HEK293 (cell line): ENCODE results near the gene GZF1.

Experiments used
- AEBP2 ChIP-seq: fragments of 450-650 bp; formaldehyde crosslinking; IDR thresholded peaks from 2 replicates; pipeline ENCODE4 v1.5.1; 2016; ENCODE audit warnings: missing biosample characterization, missing genetic modification characterization, borderline replicate concordance
- GLI2 ChIP-seq: fragments of 450-650 bp; formaldehyde crosslinking; IDR thresholded peaks from 2 replicates; pipeline ENCODE4; 2017; ENCODE audit warnings: missing biosample characterization, missing genetic modification characterization, low read depth, borderline replicate concordance
- HIC1 ChIP-seq: fragments of 450-650 bp; formaldehyde crosslinking; IDR thresholded peaks from 2 replicates; pipeline ENCODE4 v1.5.1; 2016; ENCODE audit warnings: missing biosample characterization, missing genetic modification characterization
- HOXA7 ChIP-seq: sonication (generic); formaldehyde crosslinking; IDR thresholded peaks from 2 replicates; pipeline ENCODE4 v1.8.1; 2022; ENCODE audit warnings: missing genetic modification reagents, borderline replicate concordance
- INSM2 ChIP-seq: fragments of 450-650 bp; formaldehyde crosslinking; IDR thresholded peaks from 2 replicates; pipeline ENCODE4 v1.5.1; 2016; ENCODE audit warnings: missing biosample characterization, missing genetic modification characterization
- KLF8 ChIP-seq: fragments of 450-650 bp; formaldehyde crosslinking; IDR thresholded peaks from 2 replicates; pipeline ENCODE4 v1.5.1; 2016; ENCODE audit warnings: missing biosample characterization, missing genetic modification characterization
- SCRT2 ChIP-seq: fragments of 450-650 bp; formaldehyde crosslinking; IDR thresholded peaks from 2 replicates; pipeline ENCODE4 v1.5.1; 2016; ENCODE audit warnings: missing biosample characterization, missing genetic modification characterization
- ZBTB6 ChIP-seq: fragments of 450-650 bp; formaldehyde crosslinking; IDR thresholded peaks from 2 replicates; pipeline ENCODE4 v1.5.1; 2017; ENCODE audit warnings: missing biosample characterization, missing genetic modification characterization
- ZNF121 ChIP-seq: fragments of 450-650 bp; formaldehyde crosslinking; IDR thresholded peaks from 2 replicates; pipeline ENCODE4 v1.5.1; 2016; ENCODE audit warnings: missing biosample characterization, missing genetic modification characterization
- ZNF138 ChIP-seq: fragments of 450-650 bp; formaldehyde crosslinking; IDR thresholded peaks from 2 replicates; pipeline ENCODE4 v1.5.1; 2016; ENCODE audit warnings: missing biosample characterization, missing genetic modification characterization, borderline replicate concordance
- ZNF335 ChIP-seq: fragments of 450-650 bp; formaldehyde crosslinking; conservative IDR thresholded peaks from 2 replicates; pipeline ENCODE4 v1.5.1; 2016; ENCODE audit warnings: missing biosample characterization, missing genetic modification characterization
- ZNF350 ChIP-seq: fragments of 450-650 bp; formaldehyde crosslinking; IDR thresholded peaks from 2 replicates; pipeline ENCODE4 v1.5.0; 2017; ENCODE audit warnings: missing biosample characterization, mild to moderate bottlenecking, missing genetic modification characterization
- ZNF423 ChIP-seq: fragments of 450-650 bp; formaldehyde crosslinking; IDR thresholded peaks from 2 replicates; pipeline ENCODE4 v1.5.1; 2016; ENCODE audit warnings: missing biosample characterization, missing genetic modification characterization
- ZNF473 ChIP-seq: fragments of 450-650 bp; formaldehyde crosslinking; IDR thresholded peaks from 2 replicates; pipeline ENCODE4 v1.5.1; 2017; ENCODE audit warnings: missing biosample characterization, missing genetic modification characterization
- ZNF600 ChIP-seq: fragments of 450-650 bp; formaldehyde crosslinking; IDR thresholded peaks from 2 replicates; pipeline ENCODE4 v1.5.1; 2016; ENCODE audit warnings: missing biosample characterization, missing genetic modification characterization
- ZNF664 ChIP-seq: fragments of 450-650 bp; formaldehyde crosslinking; IDR thresholded peaks from 2 replicates; pipeline ENCODE4 v1.5.1; 2016; ENCODE audit warnings: missing biosample characterization, missing genetic modification characterization
- ZNF677 ChIP-seq: fragments of 450-650 bp; IDR thresholded peaks from 2 replicates; pipeline ENCODE4 v1.5.0; 2018; ENCODE audit warnings: missing biosample characterization, mild to moderate bottlenecking, missing genetic modification characterization, moderate library complexity
- ZNF692 ChIP-seq: fragments of 450-650 bp; formaldehyde crosslinking; IDR thresholded peaks from 2 replicates; pipeline ENCODE4 v1.5.1; 2016; ENCODE audit warnings: missing biosample characterization, missing genetic modification characterization
- ZNF776 ChIP-seq: fragments of 450-650 bp; formaldehyde crosslinking; IDR thresholded peaks from 2 replicates; pipeline ENCODE4 v1.5.0; 2017; ENCODE audit warnings: missing biosample characterization, missing genetic modification characterization, borderline replicate concordance

Gene GZF1

GRCh38 chr20:23362392-23363256 lies 642 bp downstream of the GZF1 start (continued):
- TF ChIP-seq ZNF121, result no peak
- TF ChIP-seq ZNF350 (tag by site-specific recombination), result no peak
- no peak for TF ChIP-seq ZNF692 (tag by site-specific recombination)
- TF ChIP-seq ZNF664 (tag by site-specific recombination), result no peak
- TF ChIP-seq GLI2 (tag by site-specific recombination), result no peak
- peak; percentile 85 for TF ChIP-seq ZNF335 (tag by site-specific recombination)
- TF ChIP-seq ZNF423 (tag by site-specific recombination), result no peak
- TF ChIP-seq ZNF677 (tag by site-specific recombination), result no peak
- TF ChIP-seq ZNF473 (tag by site-specific recombination), result no peak
- 0 out of 2 replicates have a peak, but pooled peaks have one; percentile 11 for TF ChIP-seq HIC1 (tag by site-specific recombination)
- no peak for TF ChIP-seq ZNF138 (tag by site-specific recombination)
- TF ChIP-seq HOXA7, result no peak
- no peak for TF ChIP-seq ZBTB6 (tag by site-specific recombination)
- TF ChIP-seq KLF8, result no peak
- no peak for TF ChIP-seq SCRT2 (tag by site-specific recombination)
- 0 out of 2 replicates have a peak, but pooled peaks have one; percentile 38 for TF ChIP-seq ZNF600
- no peak for TF ChIP-seq INSM2 (tag by site-specific recombination)
- no peak for TF ChIP-seq ZNF776 (tag by site-specific recombination)
- no peak for TF ChIP-seq AEBP2 (tag by site-specific recombination)
